Measurements from ENCODE around the gene VARS1. TPM values are rescaled to one million over a fixed set of nuclear protein-coding genes. Genes with fewer than 3 reads are reported as not detected.
"Not testable (repeated sequence)": the region's sequence is repeated elsewhere in the genome, so short reads cannot be mapped to it uniquely, and the experiment has no call there.

VARS1 gene
- total RNA-seq, 2 donors from 2014 or later = 58.0 to 73.7 TPM

- Mint-ChIP-seq H3K27ac (peak overlapping the region; percentile 96), H3K4me3 (peak overlapping the region; percentile 93), H3K4me1 (peaks cover 41% of the 10 kb centered on the region)
- not testable (repeated sequence) for H3K9me3 ChIP-seq (ENCODE audit: control insufficient read depth, low read length, poor library complexity, severe bottlenecking); H3K36me3 Mint-ChIP-seq (ENCODE audit: low read depth); DNase-seq; H3K27me3 Mint-ChIP-seq
- ATAC-seq = peak; percentile 63
These were observed 21.8 kb upstream of the VARS1 start for GRCh38 chr6:31817133-31817928.

DNA sequence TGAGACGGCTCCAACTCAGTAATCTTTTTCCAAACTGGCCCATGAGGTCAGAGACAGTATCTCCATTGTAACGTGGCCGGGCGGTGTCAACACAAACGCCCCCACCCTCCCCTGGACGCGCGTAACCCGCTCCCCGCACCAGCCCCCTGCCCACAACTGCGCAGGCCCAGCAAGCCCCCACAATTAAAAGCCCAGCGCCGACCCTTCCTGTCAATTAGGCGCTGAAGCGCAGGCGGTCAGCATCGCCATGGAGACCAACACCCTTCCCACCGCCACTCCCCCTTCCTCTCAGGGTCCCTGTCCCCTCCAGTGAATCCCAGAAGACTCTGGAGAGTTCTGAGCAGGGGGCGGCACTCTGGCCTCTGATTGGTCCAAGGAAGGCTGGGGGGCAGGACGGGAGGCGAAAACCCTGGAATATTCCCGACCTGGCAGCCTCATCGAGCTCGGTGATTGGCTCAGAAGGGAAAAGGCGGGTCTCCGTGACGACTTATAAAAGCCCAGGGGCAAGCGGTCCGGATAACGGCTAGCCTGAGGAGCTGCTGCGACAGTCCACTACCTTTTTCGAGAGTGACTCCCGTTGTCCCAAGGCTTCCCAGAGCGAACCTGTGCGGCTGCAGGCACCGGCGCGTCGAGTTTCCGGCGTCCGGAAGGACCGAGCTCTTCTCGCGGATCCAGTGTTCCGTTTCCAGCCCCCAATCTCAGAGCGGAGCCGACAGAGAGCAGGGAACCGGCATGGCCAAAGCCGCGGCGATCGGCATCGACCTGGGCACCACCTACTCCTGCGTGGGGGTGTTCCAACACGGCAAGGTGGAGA lies 19.7 kb upstream of the VARS1 start, which contains the start of the genes HSPA1A and HSPA1L:
HSPA1A (plus strand) TSS at position 519 of the 814 bp plus-strand sequence; CDS start at position 733, 214 bp downstream.
HSPA1L (minus strand) TSS at position 259 of the 814 bp plus-strand sequence. CDS start 3,311 bp downstream, outside the sequence.
- DNase-seq = peak in 2 of 3 donors; percentile 41 to 59
- peak within 1 kb of the TSS; percentile 88 for H3K27ac Mint-ChIP-seq
- no peaks in the 10 kb centered on the region for H3K9me3 ChIP-seq (ENCODE audit: control insufficient read depth, low read length, poor library complexity, severe bottlenecking)
- ATAC-seq = peak; percentile 14
- peaks cover 37% of the 10 kb centered on the region for H3K4me1 Mint-ChIP-seq
- peak within 1 kb of the TSS; percentile 93 for H3K4me3 Mint-ChIP-seq
- H3K27me3 Mint-ChIP-seq = no peaks in the 10 kb centered on the region
- peaks cover 2% of the 10 kb centered on the region for H3K36me3 Mint-ChIP-seq (ENCODE audit: low read depth)

DNA sequence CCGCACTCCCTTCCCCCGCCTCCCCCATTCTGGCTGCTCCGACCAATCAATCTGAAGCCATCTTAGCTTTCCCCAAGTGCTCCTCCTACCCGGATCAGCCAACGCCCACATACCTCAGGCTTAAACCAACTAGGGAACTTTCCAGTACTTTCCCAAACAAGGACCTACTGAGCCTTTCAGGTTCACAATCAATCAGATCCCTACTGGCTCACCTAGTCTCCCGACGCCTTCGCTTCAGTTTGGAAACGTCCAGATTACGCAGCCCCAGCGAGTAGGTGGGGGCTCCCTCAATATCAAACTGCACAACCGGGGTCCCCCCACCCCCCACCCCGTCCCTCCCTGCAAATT lies 19.1 kb upstream of the VARS1 start:
- DNase-seq (peak; percentile 33 to 73 (median 71)), ATAC-seq (peak; percentile 67)
- Mint-ChIP-seq H3K36me3 (ENCODE audit: low read depth) (peaks cover 5% of the 10 kb centered on the region), H3K27me3 (no peaks in the 10 kb centered on the region), H3K4me3 (peak overlapping the region; percentile 93), H3K27ac (peak overlapping the region; percentile 88), H3K4me1 (peaks cover 37% of the 10 kb centered on the region)
- no peaks in the 10 kb centered on the region for H3K9me3 ChIP-seq (ENCODE audit: control insufficient read depth, low read length, poor library complexity, severe bottlenecking)

DNA sequence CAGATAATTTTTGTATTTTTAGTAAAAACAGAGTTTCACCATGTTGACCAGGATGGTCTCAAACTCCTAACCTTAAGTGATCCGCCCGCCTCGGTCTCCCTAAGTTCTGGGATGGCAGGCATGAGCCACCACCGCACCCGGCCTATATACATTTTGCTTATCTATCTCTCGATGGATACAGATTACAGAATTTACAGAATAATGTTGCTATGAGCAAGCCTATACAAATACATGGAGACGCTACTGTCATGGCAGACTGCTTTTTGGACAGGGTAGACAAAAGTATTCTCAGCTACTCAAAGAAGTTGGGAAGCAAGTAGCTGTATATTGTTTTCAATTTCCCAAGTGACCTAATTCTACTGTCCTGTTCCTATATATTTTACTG lies 17.9 kb upstream of the VARS1 start:
- DNase-seq (no peak), ATAC-seq (no peak)
- Mint-ChIP-seq H3K27me3 (no peaks in the 10 kb centered on the region), H3K4me3 (peak overlapping the region; percentile 81), H3K27ac (peak overlapping the region; percentile 88), H3K36me3 (ENCODE audit: low read depth) (peaks cover 5% of the 10 kb centered on the region), H3K4me1 (peaks cover 36% of the 10 kb centered on the region)
- no peaks in the 10 kb centered on the region for H3K9me3 ChIP-seq (ENCODE audit: control insufficient read depth, low read length, poor library complexity, severe bottlenecking)

GRCh38 chr6:31811645-31812044 lies 16.1 kb upstream of the VARS1 start:
- no peak for DNase-seq
- Mint-ChIP-seq H3K4me3 (peak overlapping the region; percentile 81), H3K27me3 (no peaks in the 10 kb centered on the region), H3K27ac (peak overlapping the region; percentile 88), H3K4me1 (peaks cover 29% of the 10 kb centered on the region), H3K36me3 (ENCODE audit: low read depth) (peaks cover 5% of the 10 kb centered on the region)
- no peaks in the 10 kb centered on the region for H3K9me3 ChIP-seq (ENCODE audit: control insufficient read depth, low read length, poor library complexity, severe bottlenecking)
- no peak for ATAC-seq

- H3K27ac Mint-ChIP-seq = peak overlapping the region; percentile 29
- not testable (repeated sequence) for H3K9me3 ChIP-seq (ENCODE audit: control insufficient read depth, low read length, poor library complexity, severe bottlenecking); H3K36me3 Mint-ChIP-seq (ENCODE audit: low read depth); DNase-seq; H3K27me3 Mint-ChIP-seq; H3K4me3 Mint-ChIP-seq; ATAC-seq
- peaks cover 31% of the 10 kb centered on the region for H3K4me1 Mint-ChIP-seq
These were observed 13.0 kb upstream of the VARS1 start for GRCh38 chr6:31808599-31808998.

- Mint-ChIP-seq H3K4me3 (peak within 1 kb of the TSS; percentile 94), H3K27ac (peak within 1 kb of the TSS; percentile 94), H3K36me3 (ENCODE audit: low read depth) (peaks cover 5% of the 10 kb centered on the region), H3K27me3 (no peaks in the 10 kb centered on the region), H3K4me1 (peaks cover 23% of the 10 kb centered on the region)
- ATAC-seq = peak; percentile 99
- peak; percentile 96 to 97 (median 97) for DNase-seq
- H3K9me3 ChIP-seq (ENCODE audit: control insufficient read depth, low read length, poor library complexity, severe bottlenecking) = no peaks in the 10 kb centered on the region
These were observed 11.1 kb upstream of the VARS1 start, which contains the start of gene LSM2 for GRCh38 chr6:31806470-31807272. Gene LSM2, minus strand, starts transcription at chr6:31806966. Its CDS starts 209 bp downstream, at chr6:31806757.

GRCh38 chr6:31805939-31806469 lies 10.5 kb upstream of the VARS1 start:
- H3K27ac Mint-ChIP-seq = peak overlapping the region; percentile 94
- no peaks in the 10 kb centered on the region for H3K27me3 Mint-ChIP-seq
- no peaks in the 10 kb centered on the region for H3K9me3 ChIP-seq (ENCODE audit: control insufficient read depth, low read length, poor library complexity, severe bottlenecking)
- ATAC-seq (peak; percentile 7), DNase-seq (no peak)
- peak overlapping the region; percentile 94 for H3K4me3 Mint-ChIP-seq
- H3K36me3 Mint-ChIP-seq (ENCODE audit: low read depth) = peaks cover 5% of the 10 kb centered on the region
- H3K4me1 Mint-ChIP-seq = peaks cover 23% of the 10 kb centered on the region

- DNase-seq; H3K4me3 Mint-ChIP-seq; H3K27me3 Mint-ChIP-seq; H3K27ac Mint-ChIP-seq; H3K9me3 ChIP-seq (ENCODE audit: control insufficient read depth, low read length, poor library complexity, severe bottlenecking); H3K36me3 Mint-ChIP-seq (ENCODE audit: low read depth); ATAC-seq: not testable (repeated sequence)
- H3K4me1 Mint-ChIP-seq = peaks cover 23% of the 10 kb centered on the region
These were observed 5.7 kb upstream of the VARS1 start for GRCh38 chr6:31801031-31801927.

- H3K9me3 ChIP-seq (ENCODE audit: control insufficient read depth, low read length, poor library complexity, severe bottlenecking) = no peaks in the 10 kb centered on the region
- Mint-ChIP-seq H3K27me3 (no peaks in the 10 kb centered on the region), H3K36me3 (ENCODE audit: low read depth) (no peaks in the 10 kb centered on the region), H3K4me3 (no peak overlapping the region), H3K27ac (no peak overlapping the region), H3K4me1 (peaks cover 21% of the 10 kb centered on the region)
- DNase-seq (no peak), ATAC-seq (no peak)
These were observed 4.2 kb upstream of the VARS1 start for GRCh38 chr6:31799781-31800180.

- H3K27me3 Mint-ChIP-seq = no peaks in the 10 kb centered on the region
- peaks cover 27% of the 10 kb centered on the region for H3K4me1 Mint-ChIP-seq
- H3K4me3 Mint-ChIP-seq = peak overlapping the region; percentile 73
- peak overlapping the region; percentile 98 for H3K27ac Mint-ChIP-seq
- H3K9me3 ChIP-seq (ENCODE audit: control insufficient read depth, low read length, poor library complexity, severe bottlenecking) = no peaks in the 10 kb centered on the region
- no peaks in the 10 kb centered on the region for H3K36me3 Mint-ChIP-seq (ENCODE audit: low read depth)
- DNase-seq (no peak), ATAC-seq (peak; percentile 28)
These were observed 2.0 kb upstream of the VARS1 start for GRCh38 chr6:31797588-31797987.

GRCh38 chr6:31796993-31797385 lies 1.4 kb upstream of the VARS1 start:
- no peaks in the 10 kb centered on the region for H3K9me3 ChIP-seq (ENCODE audit: control insufficient read depth, low read length, poor library complexity, severe bottlenecking)
- Mint-ChIP-seq H3K27ac (peak overlapping the region; percentile 98), H3K27me3 (no peaks in the 10 kb centered on the region), H3K4me3 (peak overlapping the region; percentile 53), H3K36me3 (ENCODE audit: low read depth) (peaks cover 2% of the 10 kb centered on the region), H3K4me1 (peaks cover 30% of the 10 kb centered on the region)
- ATAC-seq (no peak), DNase-seq (no peak)
